ENCODE results near the gene ARHGAP44.
"Not testable (repeated sequence)": the region's sequence is repeated elsewhere in the genome, so short reads cannot be mapped to it uniquely, and the experiment has no call there.

The ARHGAP44 gene

DNA sequence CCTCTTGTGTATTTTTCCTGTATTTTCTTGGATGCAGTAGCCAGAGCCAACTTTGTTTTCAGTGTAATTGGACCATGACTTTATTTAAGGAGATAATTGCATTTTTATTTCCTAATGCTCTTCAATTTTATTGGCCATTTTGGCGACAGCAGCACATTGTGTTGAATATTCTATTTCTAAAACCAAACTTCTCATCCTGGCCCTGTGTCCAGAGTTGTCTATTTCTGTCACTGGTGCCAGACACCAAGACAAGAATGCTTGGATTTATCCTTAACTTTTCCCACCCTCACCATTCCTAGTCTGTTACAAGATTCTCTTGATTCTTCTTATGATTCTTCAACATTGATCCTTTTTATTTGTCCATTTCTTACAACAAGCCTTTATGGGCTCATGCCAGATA, 37.1 kb downstream of the ARHGAP44 start:
- no peak for DNase-seq

DNA sequence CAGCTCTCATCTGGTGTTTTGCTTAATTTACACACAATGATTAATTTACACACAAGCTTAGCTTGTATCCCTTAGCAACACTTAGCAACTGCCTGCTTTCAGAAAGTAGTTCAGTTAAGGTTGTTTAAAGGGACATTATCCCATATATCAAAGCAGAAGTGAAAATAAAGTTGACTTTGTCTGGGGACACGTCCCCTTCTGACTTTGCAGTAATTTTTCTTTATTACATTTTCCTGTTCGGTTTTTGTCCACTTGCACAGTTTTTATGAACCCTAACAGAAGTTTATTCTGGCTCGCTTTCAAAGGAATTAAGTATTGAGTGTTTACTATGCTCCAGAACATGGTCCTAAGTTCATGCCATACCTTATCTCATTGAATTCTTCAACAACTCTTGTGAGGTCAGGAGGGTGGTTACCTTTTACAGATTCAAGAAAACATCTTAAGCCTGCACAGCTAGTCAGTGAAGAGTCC, 41.5 kb downstream of the ARHGAP44 start:
- no peak for DNase-seq

- DNase-seq = no peak
These were observed 42.5 kb downstream of the ARHGAP44 start for GRCh38 chr17:12831839-12832238.

GRCh38 chr17:12839042-12839441, 49.7 kb downstream of the ARHGAP44 start:
- no peak for DNase-seq

GRCh38 chr17:12842936-12843335, 53.6 kb downstream of the ARHGAP44 start:
- no peak for DNase-seq

DNA sequence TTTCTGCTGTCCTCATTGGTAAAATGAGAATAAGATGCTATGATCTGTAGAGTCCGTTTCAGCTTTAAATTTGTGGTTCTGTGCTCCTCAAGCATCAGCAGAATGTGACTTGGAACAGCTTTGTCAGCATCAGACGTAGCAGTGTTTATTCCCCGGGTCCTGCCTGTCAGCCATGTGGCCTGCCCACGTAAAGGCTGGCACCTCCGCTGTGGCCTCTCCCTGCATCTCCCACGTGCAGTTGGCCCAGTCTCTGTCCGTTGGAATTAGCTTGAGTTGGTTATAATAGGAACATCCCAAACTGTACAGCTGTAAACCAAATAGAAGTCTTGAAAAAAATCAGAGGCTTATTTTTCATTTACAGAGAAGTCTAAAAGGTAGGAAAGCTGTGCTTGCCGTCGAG, 61.7 kb downstream of the ARHGAP44 start:
- no peak for DNase-seq

GRCh38 chr17:12851901-12852435, 62.7 kb downstream of the ARHGAP44 start:
- DNase-seq = no peak

DNA sequence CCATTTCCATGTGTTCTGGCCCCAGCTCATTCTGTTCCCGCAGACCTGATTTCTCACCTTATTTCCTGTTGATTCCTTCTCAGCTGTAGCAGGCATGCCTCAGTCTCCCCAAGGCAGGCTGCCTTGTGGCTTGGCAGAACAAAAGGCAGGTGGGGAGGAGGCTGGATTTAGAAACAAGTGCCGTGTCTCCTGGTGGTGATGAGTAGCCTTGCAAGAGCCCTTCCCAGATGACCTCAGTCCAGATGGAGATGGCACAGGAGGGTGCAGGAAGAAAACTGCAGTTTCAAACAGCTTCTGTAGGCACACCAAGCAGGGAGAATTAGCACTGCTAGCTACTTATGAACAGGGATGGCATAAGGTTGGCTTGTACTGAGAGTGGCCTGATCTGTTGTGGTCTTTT, 64.6 kb downstream of the ARHGAP44 start:
- DNase-seq = no peak

DNA sequence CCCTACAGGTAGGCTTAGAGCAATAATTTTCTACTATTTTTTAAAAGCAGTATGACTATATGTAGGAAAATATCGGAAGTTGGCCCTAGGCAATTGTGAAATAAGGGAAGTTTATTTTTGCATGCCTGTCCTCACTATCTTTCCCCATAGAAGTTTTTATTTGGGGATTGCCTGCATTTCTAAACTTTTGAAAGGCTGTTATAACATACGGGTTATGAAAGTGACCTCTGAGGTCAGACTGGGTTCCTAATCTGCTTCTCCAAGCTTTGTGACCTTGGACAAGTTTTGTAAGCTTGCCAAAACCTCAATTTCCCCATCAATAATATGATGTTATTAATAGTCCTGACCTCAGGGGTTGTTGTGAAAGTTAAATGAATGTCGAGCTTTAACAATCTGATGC, 67.1 kb downstream of the ARHGAP44 start:
- no peak for DNase-seq

- DNase-seq = no peak
These were observed 68.3 kb downstream of the ARHGAP44 start for GRCh38 chr17:12857592-12857991.

GRCh38 chr17:12859520-12859919, 70.2 kb downstream of the ARHGAP44 start:
- no peak for DNase-seq

DNA sequence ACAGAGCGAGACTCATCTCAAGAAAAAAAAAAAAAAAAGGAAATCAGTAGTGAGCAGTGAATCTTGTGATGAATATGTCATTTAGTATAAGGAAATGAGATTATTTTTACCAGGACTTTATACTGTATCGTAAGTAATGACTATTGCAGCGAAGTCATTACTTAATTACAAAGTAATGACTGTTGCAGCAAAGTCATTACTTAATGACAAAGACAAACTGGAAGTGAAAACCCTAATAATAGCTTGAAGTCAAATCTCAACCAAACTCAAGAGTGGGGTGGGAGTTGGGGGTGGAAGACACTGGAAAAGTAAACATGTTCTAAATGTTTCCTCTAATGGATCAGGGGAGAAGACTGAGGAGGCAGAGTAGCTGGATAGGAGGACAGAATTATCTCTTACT, 76.5 kb downstream of the ARHGAP44 start:
- no peak for DNase-seq

DNA sequence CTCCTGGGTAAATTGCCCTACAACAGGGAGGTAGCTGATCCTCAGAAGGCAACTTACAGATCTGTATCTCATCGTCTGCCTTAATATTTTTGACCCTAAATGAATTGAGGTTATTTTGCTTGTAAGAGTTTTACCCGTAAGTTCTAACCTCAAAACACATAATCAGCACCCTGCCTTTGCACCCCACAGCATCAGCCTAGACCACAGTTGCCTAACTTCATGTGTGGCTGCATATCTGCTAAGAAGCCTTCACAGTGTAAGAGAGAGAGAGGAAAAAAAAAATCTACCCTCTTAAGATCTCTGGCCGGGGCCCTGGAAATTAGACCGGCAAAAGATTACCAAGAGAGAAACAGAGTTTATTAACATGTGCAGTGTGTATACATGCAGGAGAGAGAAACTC, 76.9 kb downstream of the ARHGAP44 start:
- DNase-seq = no peak

- no peak for DNase-seq
These were observed 78.4 kb downstream of the ARHGAP44 start for GRCh38 chr17:12867726-12868125.

DNA sequence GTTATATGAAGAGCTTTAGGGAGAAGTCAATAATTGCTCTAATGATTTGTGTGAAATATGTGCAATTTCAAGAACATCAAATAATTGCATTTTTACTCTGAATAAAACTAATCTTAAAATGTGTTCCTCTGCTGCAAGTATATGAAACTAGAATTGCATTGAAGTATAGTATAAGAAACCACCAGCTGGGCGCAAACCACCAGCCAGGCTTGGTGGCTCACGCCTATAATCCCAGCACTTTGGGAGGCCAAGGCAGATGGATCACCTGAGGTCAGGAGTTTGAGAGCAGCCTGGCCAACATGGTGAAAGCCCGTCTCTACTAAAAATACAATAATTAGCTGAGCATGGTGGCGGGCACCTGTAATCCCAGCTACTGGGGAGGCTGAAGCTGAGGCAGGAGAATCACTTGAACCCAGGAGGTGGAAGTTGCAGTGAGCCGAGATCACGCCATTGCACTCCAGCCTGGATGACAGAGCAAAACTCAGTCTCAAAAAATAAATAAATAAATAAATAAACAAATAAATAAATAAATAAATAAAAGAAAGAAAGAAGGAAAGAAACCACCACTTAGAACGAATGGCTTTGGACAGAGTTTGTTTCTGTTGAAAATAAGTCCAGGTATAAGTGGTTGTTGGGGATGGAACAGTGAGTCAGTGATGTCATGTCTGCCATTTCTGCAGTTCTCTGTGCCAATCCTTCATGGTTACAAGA, 84.3 kb downstream of the ARHGAP44 start:
- not testable (repeated sequence) for DNase-seq

DNA sequence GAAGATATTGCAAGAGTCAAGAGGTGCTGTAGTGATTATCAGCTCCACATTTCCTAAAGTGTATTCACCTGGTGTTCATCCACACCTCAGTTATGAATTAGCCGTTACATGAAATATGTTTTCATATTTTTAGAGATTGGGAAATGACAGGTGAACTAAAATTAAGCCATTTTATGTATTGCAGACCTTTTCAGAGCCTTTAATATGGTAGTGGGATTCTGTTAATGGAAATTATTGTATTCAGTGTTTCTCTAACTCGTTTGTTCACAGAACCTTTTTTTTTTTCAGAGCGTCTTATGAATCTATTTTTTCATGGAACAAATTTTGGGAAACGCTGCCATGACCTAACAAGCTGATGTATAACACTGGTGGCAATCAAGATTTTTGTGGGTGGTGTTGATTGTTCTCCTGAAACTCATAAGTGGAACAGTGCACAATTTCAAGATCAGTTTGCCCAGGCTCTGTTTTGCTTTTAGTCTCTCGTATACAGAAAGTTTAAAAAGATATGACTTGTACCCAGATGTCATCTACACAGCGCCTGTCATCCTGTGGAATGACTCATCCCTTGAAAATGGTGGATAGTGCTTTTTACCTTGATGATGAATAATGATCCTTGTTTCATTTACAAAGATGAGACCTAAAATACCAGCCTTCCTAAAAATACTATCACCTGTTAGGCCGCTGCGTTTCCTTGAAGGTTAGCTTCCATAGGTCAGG, 88.8 kb downstream of the ARHGAP44 start:
- DNase-seq = no peak

GRCh38 chr17:12879096-12879495, 89.8 kb downstream of the ARHGAP44 start:
- DNase-seq = not testable (repeated sequence)

DNA sequence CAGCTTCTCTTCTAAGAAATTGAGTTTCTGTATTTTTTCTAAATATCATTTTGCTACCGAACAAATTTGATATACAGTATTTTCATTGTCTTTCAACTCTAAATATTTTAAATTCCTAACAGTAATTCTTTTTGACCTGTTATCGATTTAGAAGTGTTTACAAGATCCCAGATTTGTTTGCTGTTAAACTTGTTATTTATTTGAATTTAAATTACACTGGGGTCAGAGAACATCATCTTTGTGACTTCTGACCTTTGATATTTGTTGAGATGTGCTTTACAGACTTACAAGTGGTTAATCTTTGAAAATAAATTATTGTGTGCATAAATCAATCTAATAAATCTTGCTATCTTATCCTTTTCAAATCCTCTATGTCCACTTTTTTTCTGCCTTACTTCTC, 94.2 kb downstream of the ARHGAP44 start:
- DNase-seq = no peak

DNA sequence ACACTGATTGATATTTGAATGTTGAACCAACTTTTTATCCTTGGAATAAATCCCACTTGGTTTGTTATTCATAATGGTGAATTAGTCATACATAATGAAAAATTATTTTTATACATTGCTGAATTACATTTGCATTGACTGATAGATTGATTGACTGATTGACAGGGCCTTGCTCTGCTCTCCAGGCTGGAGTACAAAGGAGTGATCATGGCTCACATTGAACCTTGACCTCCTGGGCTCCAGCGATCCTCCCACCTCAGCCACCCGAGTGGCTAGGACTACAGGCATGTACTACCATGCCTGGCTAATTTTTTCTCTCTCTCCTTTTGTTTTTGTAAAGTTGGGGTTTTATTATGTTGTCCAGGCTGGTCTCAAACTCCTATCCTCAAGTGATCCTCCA, 97.8 kb downstream of the ARHGAP44 start:
- DNase-seq = no peak

DNA sequence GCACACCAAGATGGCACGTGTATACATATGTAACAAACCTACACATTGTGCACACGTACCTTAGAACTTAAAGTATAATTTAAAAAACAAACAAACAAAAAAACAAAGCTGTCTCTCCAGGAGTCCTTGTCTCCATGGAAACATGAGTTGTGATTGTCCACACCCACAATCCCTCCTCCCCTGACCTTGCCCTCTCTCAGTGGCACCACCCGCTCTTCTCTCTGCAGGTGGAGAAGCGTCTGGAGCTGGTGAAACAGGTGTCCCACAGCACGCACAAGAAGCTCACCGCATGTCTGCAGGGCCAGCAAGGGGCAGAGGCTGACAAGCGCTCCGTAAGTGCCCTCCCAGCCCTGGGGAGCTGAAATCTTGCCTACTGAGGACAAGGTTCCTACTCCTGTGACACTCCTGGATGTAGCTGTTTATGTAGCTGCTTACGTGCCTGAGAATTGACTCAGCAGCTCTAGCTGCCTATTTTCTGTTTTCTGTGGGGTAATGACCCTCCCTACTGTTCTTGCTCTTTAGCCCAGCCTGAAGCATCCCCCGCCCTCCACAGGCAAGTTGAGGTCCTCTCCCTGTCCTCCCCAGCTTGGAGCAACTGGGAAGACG, 107.0 kb downstream of the ARHGAP44 start:
- DNase-seq = no peak

DNA sequence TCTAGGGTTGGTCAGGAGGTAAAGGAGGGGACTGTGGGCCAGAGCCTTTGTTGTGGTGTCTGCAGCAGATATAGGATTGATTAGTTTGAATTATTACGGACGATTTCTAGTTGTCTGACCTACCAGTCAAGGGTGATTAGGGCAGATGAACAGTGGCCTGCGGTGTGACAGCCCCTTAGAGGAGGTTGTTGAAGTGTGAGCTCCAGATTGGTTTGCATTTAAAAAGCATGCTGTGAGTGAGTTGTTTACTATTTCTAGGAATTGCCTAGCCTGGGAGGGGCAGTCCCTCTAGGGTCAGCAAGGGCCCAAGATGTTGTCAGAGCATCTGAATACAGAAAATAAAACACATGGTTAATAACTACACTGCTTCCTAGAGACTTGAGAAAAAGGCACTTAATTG, 108.8 kb downstream of the ARHGAP44 start:
- no peak for DNase-seq

DNA sequence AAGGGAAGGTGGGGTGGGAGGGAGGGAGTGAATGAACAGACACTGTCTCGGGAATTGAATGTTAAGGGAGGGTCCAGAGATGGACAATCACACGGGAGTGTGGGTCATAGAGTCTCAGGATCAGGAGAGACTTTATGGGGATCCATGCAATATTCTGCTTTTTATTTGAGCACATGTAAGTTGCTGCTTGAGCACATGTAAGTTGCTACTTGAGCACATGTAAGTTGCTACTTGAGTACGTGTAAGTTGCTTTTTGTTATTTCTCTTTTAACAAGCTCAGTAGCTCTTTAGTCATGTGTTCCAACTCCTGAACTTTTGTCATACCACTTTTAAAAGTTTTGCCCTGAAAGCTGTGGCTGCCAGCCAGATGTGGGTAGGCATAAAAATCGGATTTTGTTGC, 110.3 kb downstream of the ARHGAP44 start:
- no peak for DNase-seq

- DNase-seq = no peak
These were observed 111.2 kb downstream of the ARHGAP44 start for GRCh38 chr17:12900474-12900873.

DNA sequence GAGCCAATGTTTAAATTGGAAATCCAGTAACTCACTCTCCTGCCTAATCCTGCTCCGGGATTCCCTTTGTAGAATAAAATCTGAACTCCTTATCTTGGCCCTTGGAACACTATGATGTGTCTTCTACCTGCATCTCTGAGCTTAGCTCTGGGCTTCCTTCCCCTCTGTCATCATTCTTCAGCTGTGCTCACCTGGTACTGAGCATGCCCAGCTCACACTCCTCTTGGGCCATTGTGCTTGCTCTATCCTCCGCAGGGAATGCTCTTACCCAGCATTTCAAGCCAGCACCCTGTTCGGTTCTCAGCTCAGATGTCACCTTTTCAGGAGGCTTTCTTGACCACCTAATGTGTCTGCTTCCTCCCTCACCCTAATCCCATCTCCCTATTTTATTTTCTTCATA, 112.7 kb downstream of the ARHGAP44 start:
- DNase-seq = no peak

Data from GDM1 (cell line).